Ascending aorta (tissue), 2 donors: ENCODE measurements around the gene KCTD6. TPM values are rescaled to one million over a fixed set of nuclear protein-coding genes. Genes with fewer than 3 reads are reported as not detected.

ENCODE experiments used
- DNase-seq, 2 donors: peaks; one replicate each; pipeline ENCODE4 v3.0.0-alpha.2; 2019; ENCODE audit warnings: low spot score in 2 of 2
- H3K27ac ChIP-seq, 2 donors: fragments of 200-600 bp; sonication (generic); one replicate each; pipeline ENCODE4 v1.5.1; 2016 to 2017; ENCODE audit warnings: mild to moderate bottlenecking in 1 of 2
- H3K27me3 ChIP-seq: fragments of 200-600 bp; sonication (generic); one replicate; pipeline ENCODE4 v1.5.1; 2017
- H3K36me3 ChIP-seq, 2 donors: fragments of 200-600 bp; sonication (generic); one replicate each; pipeline ENCODE4 v1.5.1; 2016
- H3K4me1 ChIP-seq, 2 donors: fragments of 200-600 bp; sonication (generic); one replicate each; pipeline ENCODE4 v1.5.1; 2016 to 2017; ENCODE audit warnings: mild to moderate bottlenecking in 1 of 2
- H3K4me3 ChIP-seq, 2 donors: fragments of 200-600 bp; sonication (generic); one replicate each; pipeline ENCODE4 v1.5.1; 2016 to 2017; ENCODE audit warnings: mild to moderate bottlenecking in 1 of 2
- H3K9me3 ChIP-seq, 2 donors: fragments of 200-600 bp; sonication (generic); one replicate each; pipeline ENCODE4 v1.5.1; 2016
- CTCF ChIP-seq, 3 experiments: fragments of 200-600 bp in 2 of 3; fragments of 450-650 bp in 1 of 3; sonication (generic) in 2 of 3; IDR thresholded peaks; one replicate each; pipeline ENCODE4 v1.5.1; 2016 to 2019; ENCODE audit warnings: antibody characterized with exemption in 3 of 3, mild to moderate bottlenecking in 1 of 3, moderate library complexity in 1 of 3
- intact Hi-C: fragments of 100-400 bp; cut with DNase I; formaldehyde crosslinking; loops from one replicate; pipeline ENCODE4 v1.15.1; 2023
- total RNA-seq: library from RNA; depleted of rRNA; stranded (reverse); fragments of >200 nt; gene quantifications from one replicate; pipeline ENCODE4 v1.1.0, GENCODE V29; 2016

The KCTD6 gene
- total RNA-seq, 1 donor from 2014 or later = 6.6 TPM

- Histone ChIP-seq H3K4me1 (peaks cover 5 to 42% of the 10 kb centered on the region in 2 donors), H3K9me3 (no peaks in the 10 kb centered on the region), H3K27ac (no peak overlapping the region), H3K36me3 (no peaks in the 10 kb centered on the region), H3K27me3 (no peaks in the 10 kb centered on the region), H3K4me3 (no peak overlapping the region)
- TF ChIP-seq CTCF (IDR thresholded peaks at IDR 0.05) = no peak
- DNase-seq = no peak
- intact Hi-C loops = no loop called here
These were observed 3.2 kb downstream of the KCTD6 start for GRCh38 chr3:58495101-58495500.

GRCh38 chr3:58496206-58496857 is 4.4 kb downstream of the KCTD6 start:
- H3K36me3 ChIP-seq = peaks cover 7 to 8% of the 10 kb centered on the region in 2 donors
- H3K27ac ChIP-seq = no peak overlapping the region
- intact Hi-C loops = no loop called here

GRCh38 chr3:58497097-58497496 is 5.2 kb downstream of the KCTD6 start:
- H3K9me3 ChIP-seq = no peaks in the 10 kb centered on the region
- H3K27ac ChIP-seq = no peak overlapping the region
- peaks cover 0 to 32% of the 10 kb centered on the region in 2 donors for H3K4me1 ChIP-seq
- intact Hi-C loops = no loop called here
- no peaks in the 10 kb centered on the region for H3K27me3 ChIP-seq
- no peak for DNase-seq
- H3K4me3 ChIP-seq = no peak overlapping the region
- peaks cover 10 to 11% of the 10 kb centered on the region in 2 donors for H3K36me3 ChIP-seq
- no peak for TF ChIP-seq CTCF (IDR thresholded peaks at IDR 0.05)

More at GRCh38 chr3:58496206-58496857, 4.4 kb downstream of the KCTD6 start:
- Histone ChIP-seq H3K4me3 (no peak overlapping the region), H3K9me3 (no peaks in the 10 kb centered on the region), H3K27me3 (no peaks in the 10 kb centered on the region), H3K4me1 (peaks cover 2 to 34% of the 10 kb centered on the region in 2 donors)
- TF ChIP-seq CTCF (IDR thresholded peaks at IDR 0.05) = no peak
- no peak for DNase-seq

- DNase-seq = no peak
- peaks cover 15 to 48% of the 10 kb centered on the region in 2 donors for H3K36me3 ChIP-seq
- intact Hi-C loops = no loop called here
These were observed 11.0 kb downstream of the KCTD6 start for GRCh38 chr3:58502872-58503271.

GRCh38 chr3:58507356-58508078 is 15.6 kb downstream of the KCTD6 start:
- Histone ChIP-seq H3K4me1 (no peaks in the 10 kb centered on the region), H3K36me3 (peaks cover 10 to 59% of the 10 kb centered on the region in 2 donors), H3K4me3 (no peak overlapping the region), H3K27me3 (no peaks in the 10 kb centered on the region), H3K27ac (no peak overlapping the region), H3K9me3 (no peaks in the 10 kb centered on the region)
- TF ChIP-seq CTCF (IDR thresholded peaks at IDR 0.05) = no peak
- intact Hi-C loops = no loop called here
- DNase-seq = no peak

More at GRCh38 chr3:58502872-58503271, 11.0 kb downstream of the KCTD6 start:
- TF ChIP-seq CTCF (IDR thresholded peaks at IDR 0.05) = no peak
- H3K4me1 ChIP-seq = no peaks in the 10 kb centered on the region
- H3K4me3 ChIP-seq = no peak overlapping the region
- H3K27me3 ChIP-seq = no peaks in the 10 kb centered on the region
- no peak overlapping the region for H3K27ac ChIP-seq
- no peaks in the 10 kb centered on the region for H3K9me3 ChIP-seq
